SK-N-SH (cell line): ENCODE measurements around the gene MAP2K5. TPM values are rescaled to one million over a fixed set of nuclear protein-coding genes. Genes with fewer than 3 reads are reported as not detected.

Experiments
- CTCF ChIA-PET: fragments of 300-600, 350-600 bp; formaldehyde crosslinking; extraction: SDS; loops from one replicate; lab custom pipeline; 2021; lab: Yijun Ruan, JAX
- POLR2A ChIA-PET: fragments of 350-600 bp; sonication (Branson Sonifier 250); formaldehyde crosslinking; extraction: SDS; loops from one replicate; lab custom pipeline; 2020; ENCODE audit warnings: antibody characterized with exemption, inconsistent platforms; lab: Yijun Ruan, JAX
- DNase-seq: peaks from one replicate; pipeline ENCODE4 v3.0.0; 2012
- H2AFZ ChIP-seq: fragments of 200-600 bp; sonication (generic); 2 replicates; pipeline ENCODE4 v1.8.1; 2016; ENCODE audit warnings: antibody characterized with exemption, mild to moderate bottlenecking, low read depth
- H3F3A ChIP-seq: fragments of 200-600 bp; sonication (generic); replicated peaks from 2 replicates; pipeline ENCODE3; 2016; ENCODE audit warnings: antibody characterized with exemption, mild to moderate bottlenecking; ENCODE audit not compliant: insufficient read depth
- H3K27ac ChIP-seq, 2 experiments: fragments of 200-500 bp in 1 of 2; fragments of 200-600 bp in 1 of 2; sonication (Bioruptor generic) in 1 of 2; sonication (generic), shearing (Covaris generic) in 1 of 2; 2 replicates each; pipeline versions ENCODE4 v1.5.1 to v1.6.1; 2014 to 2016; ENCODE audit warnings: low read depth in 2 of 2, inconsistent platforms in 1 of 2, low read length in 1 of 2, mild to moderate bottlenecking in 1 of 2, mixed read lengths in 1 of 2
- H3K27me3 ChIP-seq: fragments of 200-600 bp; sonication (generic), shearing (Covaris generic); 2 replicates; pipeline ENCODE4 v1.6.1; 2016; ENCODE audit warnings: mixed run types; ENCODE audit not compliant: insufficient read depth
- H3K36me3 ChIP-seq, 2 experiments: fragments of 200-500 bp in 1 of 2; fragments of 200-600 bp in 1 of 2; sonication (Bioruptor generic) in 1 of 2; sonication (generic) in 1 of 2; replicated peaks in 1 of 2; 2 replicates each; pipeline versions ENCODE3 to v1.5.1; 2014 to 2016; ENCODE audit warnings: low read length in 1 of 2, mild to moderate bottlenecking in 1 of 2; ENCODE audit not compliant: insufficient read depth in 2 of 2, control insufficient read depth in 1 of 2
- H3K4me1 ChIP-seq, 2 experiments: fragments of 200-500 bp in 1 of 2; fragments of 200-600 bp in 1 of 2; sonication (Bioruptor generic) in 1 of 2; sonication (generic), shearing (Covaris generic) in 1 of 2; 2 replicates each; pipeline versions ENCODE4 v1.5.1 to v1.6.1; 2014 to 2016; ENCODE audit warnings: low read depth in 1 of 2, low read length in 1 of 2, mixed run types in 1 of 2; ENCODE audit not compliant: insufficient read depth in 2 of 2, control insufficient read depth in 1 of 2
- H3K4me2 ChIP-seq: fragments of 200-600 bp; sonication (generic), shearing (Covaris generic); 2 replicates; pipeline ENCODE4 v1.6.1; 2017; ENCODE audit warnings: mixed run types
- H3K4me3 ChIP-seq, 2 experiments: fragments of 200-500 bp in 1 of 2; fragments of 200-600 bp in 1 of 2; sonication (Bioruptor generic) in 1 of 2; sonication (generic), shearing (Covaris generic) in 1 of 2; 2 replicates each; pipeline versions ENCODE4 v1.5.1 to v1.8.1; 2014 to 2016; ENCODE audit warnings: low read depth in 2 of 2, inconsistent platforms in 1 of 2, low read length in 1 of 2, mild to moderate bottlenecking in 1 of 2, mixed read lengths in 1 of 2, moderate library complexity in 1 of 2
- H3K79me2 ChIP-seq: fragments of 200-600 bp; sonication (generic); 2 replicates; pipeline ENCODE4 v1.8.1; 2017; ENCODE audit warnings: mild to moderate bottlenecking; ENCODE audit not compliant: insufficient read depth
- H3K9ac ChIP-seq: fragments of 200-600 bp; sonication (generic); 2 replicates; pipeline ENCODE4 v1.6.1; 2017; ENCODE audit warnings: mixed run types
- H3K9me2 ChIP-seq: fragments of 200-600 bp; sonication (generic); 2 replicates; pipeline ENCODE4 v1.6.1; 2017; ENCODE audit warnings: mixed run types
- H3K9me3 ChIP-seq: fragments of 200-600 bp; sonication (generic); 2 replicates; pipeline ENCODE4 v1.6.1; 2017; ENCODE audit warnings: mixed run types, mild to moderate bottlenecking, moderate library complexity
- H4K20me1 ChIP-seq: fragments of 200-600 bp; sonication (generic); 2 replicates; pipeline ENCODE4 v1.6.1; 2017; ENCODE audit warnings: mild to moderate bottlenecking, mixed run types; ENCODE audit not compliant: insufficient read depth
- CHD2 ChIP-seq: fragments of 150-350 bp; IDR thresholded peaks from 2 replicates; pipeline ENCODE4 v1.6.1; 2018; ENCODE audit warnings: low read length; ENCODE audit not compliant: partially characterized antibody
- CTCF ChIP-seq: fragments of 200-600 bp; sonication (generic); IDR thresholded peaks from 2 replicates; pipeline ENCODE4 v1.6.1; 2017; ENCODE audit warnings: antibody characterized with exemption, mild to moderate bottlenecking, moderate library complexity
- EZH2phosphoT487 ChIP-seq: fragments of 200-600 bp; sonication (generic); IDR thresholded peaks from 2 replicates; pipeline ENCODE4 v1.6.1; 2017; ENCODE audit warnings: low read depth, mixed run types, mild to moderate bottlenecking, antibody characterized with exemption, moderate library complexity, borderline replicate concordance
- GABPA ChIP-seq: IDR thresholded peaks from 2 replicates; pipeline ENCODE4 v1.4.0; 2012; ENCODE audit warnings: low read depth, mild to moderate bottlenecking
- JUND ChIP-seq: IDR thresholded peaks from 2 replicates; pipeline ENCODE4 v1.4.0; 2012
- MEF2A ChIP-seq: IDR thresholded peaks from 2 replicates; pipeline ENCODE4 v1.4.0; 2012; ENCODE audit warnings: low read depth, borderline replicate concordance
- MXI1 ChIP-seq: IDR thresholded peaks from 2 replicates; pipeline ENCODE4 v1.6.1; 2012; ENCODE audit warnings: mild to moderate bottlenecking, low read depth, low read length, improper control_type of control experiment
- NFIC ChIP-seq: IDR thresholded peaks from 2 replicates; pipeline ENCODE4 v1.4.0; 2012; ENCODE audit warnings: borderline replicate concordance
- NRF1 ChIP-seq: IDR thresholded peaks from 2 replicates; pipeline ENCODE4 v1.6.1; 2012; ENCODE audit warnings: low read depth, mild to moderate bottlenecking, low read length
- PBX3 ChIP-seq: IDR thresholded peaks from 2 replicates; pipeline ENCODE4; 2012
- RAD21 ChIP-seq: IDR thresholded peaks from 2 replicates; pipeline ENCODE4 v1.6.1; 2012; ENCODE audit warnings: mild to moderate bottlenecking, low read length
- RFX5 ChIP-seq: IDR thresholded peaks from 2 replicates; pipeline ENCODE4 v1.6.1; 2012; ENCODE audit warnings: mild to moderate bottlenecking, improper control_type of control experiment, low read length
- SMC3 ChIP-seq: IDR thresholded peaks from 2 replicates; pipeline ENCODE4 v1.6.1; 2012; ENCODE audit warnings: low read depth, low read length, improper control_type of control experiment
- TAF1 ChIP-seq: IDR thresholded peaks from 2 replicates; pipeline ENCODE4 v1.6.1; 2012; ENCODE audit warnings: low read depth, mild to moderate bottlenecking, low read length, moderate library complexity, borderline replicate concordance
- TEAD4 ChIP-seq: IDR thresholded peaks from 2 replicates; pipeline ENCODE4 v1.4.0; 2012; ENCODE audit warnings: mild to moderate bottlenecking, borderline replicate concordance; ENCODE audit not compliant: insufficient read depth
- USF1 ChIP-seq: IDR thresholded peaks from 2 replicates; pipeline ENCODE4 v1.4.0; 2012; ENCODE audit warnings: low read depth, borderline replicate concordance
- USF2 ChIP-seq: fragments of 150-350 bp; IDR thresholded peaks from 2 replicates; pipeline ENCODE4 v1.6.1; 2017; ENCODE audit warnings: antibody characterized with exemption, low read length, low read depth, borderline replicate concordance
- ZBTB33 ChIP-seq: IDR thresholded peaks from 2 replicates; pipeline ENCODE4 v1.4.0; 2012; ENCODE audit warnings: low read depth, borderline replicate concordance
- whole genome bisulfite sequencing: methylation state at CpG from one replicate; pipeline ENCODE4 v1.1.6; 2017; ENCODE audit warnings: low lambda C conversion rate; 5-methylcytosine and 5-hydroxymethylcytosine counted together
- polyA plus RNA-seq, 3 experiments: library from polyadenylated mRNA; depleted of rRNA; stranded (reverse); fragments of >200 nt; gene quantifications; 2 replicates each; pipeline ENCODE4 v1.2.3, GENCODE V29; 2012

Gene MAP2K5
- polyA plus RNA-seq, 1 of the 3 experiments (the other 2 are of a cell fraction): 6.2 TPM

- 18% methylated on average over 2 of the region's 2 CpGs for whole genome bisulfite sequencing
- H3K9me3 ChIP-seq: no peaks in the 10 kb centered on the region
- H3K4me3 ChIP-seq: no peak overlapping the region
- H4K20me1 ChIP-seq: no peaks in the 10 kb centered on the region
- H3K4me2 ChIP-seq: no peak overlapping the region
- H3K79me2 ChIP-seq: no peaks in the 10 kb centered on the region
- H3K36me3 ChIP-seq: no peaks in the 10 kb centered on the region
- TF ChIP-seq EZH2phosphoT487 (no peak), TAF1 (no peak), CHD2 (no peak), TEAD4 (no peak), JUND (no peak), USF1 (no peak), CTCF (peak; percentile 58), SMC3 (peak; percentile 46), PBX3 (no peak), RAD21 (peak; percentile 76)
- H3K9me2 ChIP-seq: no peaks in the 10 kb centered on the region
- DNase-seq: peak; percentile 38
- peaks cover 0 to 3% of the 10 kb centered on the region in 2 experiments; a peak in 2 of 4 replicates for H3K4me1 ChIP-seq
- no peaks in the 10 kb centered on the region for H3K27me3 ChIP-seq
- H3K27ac ChIP-seq: no peak overlapping the region
- H2AFZ ChIP-seq: peak overlapping the region; percentile 71; the same call in 1 of the 2 replicates
- ChIA-PET POLR2A (interaction anchor here (0.8 kb wide), 1 partner anchor 19 kb away, joined by 3 read pairs; no protein-coding TSS in a partner anchor), CTCF (interaction anchor here (0.6 to 2.8 kb wide), 16 partner anchors 11 to 555 kb away, joined by 3 to 19 read pairs (median 5); no protein-coding TSS in a partner anchor)
- peaks cover 4% of the 10 kb centered on the region for H3F3A ChIP-seq
- H3K9ac ChIP-seq: no peak overlapping the region
These were observed 41.2 kb upstream of the MAP2K5 start for GRCh38 chr15:67501177-67501835.

GRCh38 chr15:67501836-67502461 lies 40.6 kb upstream of the MAP2K5 start:
- Histone ChIP-seq H3K9me3 (no peaks in the 10 kb centered on the region), H3K27me3 (no peaks in the 10 kb centered on the region), H3K79me2 (no peaks in the 10 kb centered on the region), H3K9me2 (no peaks in the 10 kb centered on the region), H3K27ac (no peak overlapping the region), H3K36me3 (no peaks in the 10 kb centered on the region), H3K4me1 (peaks cover 0 to 3% of the 10 kb centered on the region in 2 experiments; a peak in 2 of 4 replicates), H3K4me2 (no peak overlapping the region), H3F3A (peaks cover 4% of the 10 kb centered on the region), H3K4me3 (no peak overlapping the region), H2AFZ (no peak overlapping the region), H3K9ac (no peak overlapping the region), H4K20me1 (no peaks in the 10 kb centered on the region)
- WGBS: 80% methylated on average over 13 of the region's 13 CpGs
- no peak for DNase-seq
- POLR2A ChIA-PET: no interaction called here
- CTCF ChIA-PET: interaction anchor here (0.6 to 2.8 kb wide), 14 partner anchors 12 to 555 kb away, joined by 3 to 19 read pairs (median 6); no protein-coding TSS in a partner anchor
- TF ChIP-seq GABPA (no peak), RFX5 (no peak), NFIC (no peak), NRF1 (no peak), USF2 (no peak), ZBTB33 (no peak), MXI1 (no peak), MEF2A (no peak), TAF1 (no peak)
